Stimulated activated CD4-positive, alpha-beta T cell treated with anti-CD3 and anti-CD28 coated beads, Interleukin-2, amount 100 ng/mL, for 24 hours (primary cell): ENCODE data around the gene LCE1C.

ENCODE experiments used
- DNase-seq, 2 donors: peaks; one replicate each; pipeline ENCODE4 v3.0.0-alpha.2; 2020

LCE1C gene

GRCh38 chr1:152759453-152760173, 46.8 kb downstream of the LCE1C start:
- DNase-seq = no peak

DNA sequence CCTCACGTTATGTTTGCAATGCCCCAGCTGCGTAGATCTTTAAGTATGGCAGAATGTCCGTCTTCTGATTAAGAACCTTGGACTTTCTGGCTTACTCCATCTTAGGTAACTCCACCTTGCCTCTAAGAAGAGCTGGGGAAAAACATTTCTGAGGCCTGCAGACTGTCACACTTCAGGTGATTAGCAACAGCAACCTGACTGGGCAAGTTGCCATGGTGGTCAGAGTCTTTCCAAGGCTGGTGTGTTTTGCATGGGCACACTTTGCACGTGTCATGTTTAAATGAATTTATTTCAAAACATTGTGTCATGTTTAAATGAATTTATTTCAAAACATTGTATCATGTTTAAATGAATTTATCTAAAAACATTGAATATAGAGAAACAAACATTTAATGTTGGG, 47.8 kb downstream of the LCE1C start:
- DNase-seq = no peak

- DNase-seq = no peak
Measured at GRCh38 chr1:152757747-152758146, 48.7 kb downstream of the LCE1C start, which contains the start of gene KPRP. TSS of gene KPRP (plus strand) at chr1:152758025. CDS start at chr1:152759589, 1,564 bp downstream.

DNA sequence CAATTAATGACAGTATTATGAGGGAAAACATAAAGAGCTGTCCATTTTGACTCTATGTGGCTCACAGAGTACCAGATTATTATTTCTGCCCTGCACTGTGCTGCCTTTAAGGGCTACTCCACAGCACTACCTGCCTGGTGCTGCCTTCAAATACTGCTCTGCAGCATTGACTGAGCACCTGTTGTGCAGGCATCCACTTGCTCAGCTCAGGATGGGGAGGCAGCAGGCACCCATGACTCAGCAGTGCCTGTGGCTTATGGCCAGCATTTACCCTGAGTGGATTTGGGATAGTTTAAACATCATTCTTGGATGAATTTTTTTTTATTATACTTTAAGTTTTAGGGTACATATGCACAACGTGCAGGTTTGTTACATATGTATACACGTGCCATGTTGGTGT, 49.6 kb downstream of the LCE1C start:
- no peak for DNase-seq
